Measurements from ENCODE around the gene SOCS1.

SOCS1 gene

DNA sequence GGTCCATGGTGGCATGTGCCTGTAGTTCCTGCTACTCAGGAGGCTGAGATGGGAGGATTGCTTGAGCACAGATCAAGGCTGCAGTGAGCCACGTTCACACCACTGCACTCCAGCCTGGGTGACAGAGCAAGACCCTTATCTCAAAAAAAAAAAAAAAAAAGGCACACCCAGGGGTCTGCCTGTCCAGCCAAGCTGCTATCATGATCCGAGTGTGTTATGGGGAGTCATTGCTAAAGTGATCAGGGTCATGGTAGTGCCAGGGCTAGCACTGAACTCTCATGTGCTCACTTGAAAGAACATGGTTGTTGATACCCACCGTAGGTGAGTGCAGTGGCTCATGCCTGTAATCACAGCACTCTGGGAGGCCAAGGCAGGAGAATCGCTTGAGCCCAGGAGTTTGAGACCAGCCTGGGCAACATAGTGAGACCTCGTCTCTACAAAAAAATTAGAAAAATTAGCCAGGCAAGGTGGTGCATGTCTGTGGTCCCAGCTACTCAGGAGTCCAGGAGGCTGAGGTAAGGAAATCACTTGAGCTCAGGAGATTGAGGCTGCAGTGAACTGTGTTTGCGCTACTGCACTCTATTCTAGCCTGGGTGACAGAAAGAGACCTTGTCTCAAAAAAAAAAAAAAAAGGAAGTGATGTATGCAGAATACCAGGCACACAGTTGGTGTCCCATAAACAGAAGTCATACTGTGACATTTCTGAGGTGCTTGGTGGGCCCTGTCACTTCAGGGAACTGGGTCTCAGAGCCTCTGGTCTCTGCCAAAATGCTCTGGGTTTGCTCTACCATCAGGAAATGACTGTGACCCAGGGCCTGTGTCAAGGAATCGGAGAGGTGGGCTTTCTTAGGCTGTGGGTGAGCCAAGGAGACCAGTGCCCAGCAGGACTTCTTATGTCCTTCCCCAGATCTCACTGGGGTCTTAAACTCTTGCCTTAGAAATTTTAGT is 23.0 kb upstream of the SOCS1 start:
- TF ChIP-seq, protein P1, sequence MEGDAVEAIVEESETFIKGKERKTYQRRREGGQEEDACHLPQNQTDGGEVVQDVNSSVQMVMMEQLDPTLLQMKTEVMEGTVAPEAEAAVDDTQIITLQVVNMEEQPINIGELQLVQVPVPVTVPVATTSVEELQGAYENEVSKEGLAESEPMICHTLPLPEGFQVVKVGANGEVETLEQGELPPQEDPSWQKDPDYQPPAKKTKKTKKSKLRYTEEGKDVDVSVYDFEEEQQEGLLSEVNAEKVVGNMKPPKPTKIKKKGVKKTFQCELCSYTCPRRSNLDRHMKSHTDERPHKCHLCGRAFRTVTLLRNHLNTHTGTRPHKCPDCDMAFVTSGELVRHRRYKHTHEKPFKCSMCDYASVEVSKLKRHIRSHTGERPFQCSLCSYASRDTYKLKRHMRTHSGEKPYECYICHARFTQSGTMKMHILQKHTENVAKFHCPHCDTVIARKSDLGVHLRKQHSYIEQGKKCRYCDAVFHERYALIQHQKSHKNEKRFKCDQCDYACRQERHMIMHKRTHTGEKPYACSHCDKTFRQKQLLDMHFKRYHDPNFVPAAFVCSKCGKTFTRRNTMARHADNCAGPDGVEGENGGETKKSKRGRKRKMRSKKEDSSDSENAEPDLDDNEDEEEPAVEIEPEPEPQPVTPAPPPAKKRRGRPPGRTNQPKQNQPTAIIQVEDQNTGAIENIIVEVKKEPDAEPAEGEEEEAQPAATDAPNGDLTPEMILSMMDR (IDR thresholded peaks at IDR 0.05; ENCODE audit: insufficient read depth, low read depth, low read length, missing control alignments): no peak
- no peak overlapping the region for H3K4me3 ChIP-seq (ENCODE audit: low read length)
- DNase-seq (ENCODE audit: low read depth): no peak

DNA sequence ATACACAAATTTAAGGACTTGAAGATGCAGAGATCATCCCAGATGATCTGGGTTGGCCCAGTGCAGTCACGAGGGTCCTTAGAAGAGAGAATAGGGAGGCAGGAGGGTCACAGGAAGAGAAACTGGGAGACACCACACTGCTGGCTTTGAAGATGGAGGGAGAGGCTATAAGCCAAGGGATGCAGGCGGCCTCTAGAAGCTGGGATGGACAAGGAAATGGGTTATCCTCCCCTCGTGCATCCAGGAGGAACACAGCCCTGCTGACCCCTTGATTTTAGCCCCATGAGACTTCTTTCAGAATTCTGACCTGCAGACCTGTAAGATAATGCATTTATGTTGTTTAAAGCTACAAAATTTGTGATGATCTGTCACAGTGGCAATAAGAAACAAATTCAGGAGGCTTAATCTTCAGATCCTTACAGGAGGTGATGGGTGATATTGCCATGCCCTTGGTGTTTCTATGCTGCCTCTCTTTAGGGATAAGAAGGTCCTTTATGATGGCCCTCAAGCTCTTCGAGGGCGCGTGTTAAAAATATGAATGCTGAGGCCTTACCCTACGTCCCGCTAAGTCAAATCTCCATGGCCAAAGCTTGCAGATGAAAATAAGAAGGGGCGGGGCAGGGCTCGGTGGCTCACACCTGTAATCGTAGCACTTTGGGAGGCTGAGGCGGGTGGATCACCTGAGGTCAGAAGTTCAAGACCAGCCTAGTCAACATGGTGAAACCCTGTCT is 21.8 kb upstream of the SOCS1 start:
- DNase-seq (ENCODE audit: low read depth): no peak
- TF ChIP-seq, protein P1 (IDR thresholded peaks at IDR 0.05; ENCODE audit: insufficient read depth, low read depth, low read length, missing control alignments): no peak

DNA sequence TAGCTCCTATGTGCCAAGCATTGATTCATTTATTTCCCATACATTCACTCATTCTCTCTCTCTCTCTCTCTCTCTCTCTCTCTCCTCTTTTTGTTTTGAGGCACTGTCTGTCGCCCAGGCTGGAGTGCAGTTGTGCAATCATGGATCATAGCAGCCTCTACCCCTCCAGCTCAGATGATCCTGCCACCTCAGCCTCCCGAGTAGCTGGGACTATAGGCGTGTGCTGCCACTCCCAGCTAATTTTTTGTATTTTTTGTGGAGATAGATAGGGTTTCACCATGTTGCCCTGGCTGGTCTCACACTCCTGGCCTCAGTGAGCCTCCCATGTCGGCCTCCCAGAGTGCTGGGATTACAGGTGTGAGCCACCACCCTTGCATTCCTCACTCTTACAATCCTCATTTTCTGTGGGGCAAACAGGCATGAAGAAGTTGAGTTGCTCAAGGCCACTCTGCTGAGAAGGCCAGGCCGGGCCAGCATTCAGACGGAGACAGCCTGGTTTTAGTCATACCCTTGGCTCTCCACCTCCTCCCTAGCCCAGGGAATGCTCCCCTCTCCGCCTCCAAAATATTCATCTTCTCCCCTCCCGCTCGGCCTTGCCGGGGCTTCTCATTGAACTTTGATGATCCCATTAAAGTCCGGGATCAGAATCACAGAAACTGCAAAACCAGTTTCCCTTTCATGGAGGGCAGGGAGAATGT is 21.0 kb upstream of the SOCS1 start:
- DNase-seq (ENCODE audit: low read depth): peak; percentile 43
- TF ChIP-seq, protein P1 (IDR thresholded peaks at IDR 0.05; ENCODE audit: insufficient read depth, low read depth, low read length, missing control alignments): no peak

More for the DNA sequence above, 21.8 kb upstream of the SOCS1 start:
- no peak overlapping the region for H3K4me3 ChIP-seq (ENCODE audit: low read length)

DNA sequence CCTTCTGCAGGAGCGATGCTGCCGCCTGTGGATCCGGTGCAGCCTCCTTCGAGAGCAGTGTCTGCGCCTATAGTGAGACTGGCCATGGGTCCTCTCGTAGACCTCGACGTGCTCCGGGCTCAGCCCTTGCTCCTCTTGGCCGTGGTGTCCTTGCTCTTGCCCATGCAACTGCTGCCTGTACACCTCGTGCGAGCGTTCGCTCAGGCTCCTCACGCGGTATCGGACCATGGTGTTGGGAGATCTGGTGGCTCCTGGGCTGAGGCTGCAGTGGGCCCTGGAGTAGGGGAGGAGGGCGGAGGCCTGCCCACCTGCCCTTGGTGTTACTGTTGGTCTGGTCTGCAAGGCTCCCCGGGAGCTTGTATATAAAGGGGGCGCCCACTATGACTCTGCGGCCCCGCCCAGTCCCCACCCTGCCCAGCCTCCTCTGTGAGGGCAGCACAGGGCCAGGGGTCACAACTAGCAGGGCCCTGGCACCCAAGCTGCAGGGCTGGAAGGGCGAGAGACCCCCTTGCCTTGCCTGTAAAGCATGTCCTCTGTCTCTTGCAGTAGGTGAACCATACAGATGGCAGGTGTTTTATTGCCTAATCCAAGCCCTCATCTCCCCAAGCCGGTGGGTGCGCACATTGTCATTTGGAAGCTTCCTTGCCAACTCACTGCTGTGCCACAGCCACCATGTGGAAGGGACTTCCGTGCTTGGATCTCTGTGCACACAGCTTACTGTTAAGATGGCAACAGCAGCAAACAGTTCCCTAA is 20.3 kb upstream of the SOCS1 start, which contains the start of gene PRM2:
Gene PRM2 (minus strand): TSS at position 338 of the 753 bp plus-strand sequence. CDS start 110 bp downstream, at position 228.
- H3K4me3 ChIP-seq (ENCODE audit: low read length): no peak within 1 kb of the TSS
- TF ChIP-seq, protein P1 (IDR thresholded peaks at IDR 0.05; ENCODE audit: insufficient read depth, low read depth, low read length, missing control alignments): no peak
- no peak for DNase-seq (ENCODE audit: low read depth)

More for the DNA sequence above, 21.0 kb upstream of the SOCS1 start:
- no peak overlapping the region for H3K4me3 ChIP-seq (ENCODE audit: low read length)

DNA sequence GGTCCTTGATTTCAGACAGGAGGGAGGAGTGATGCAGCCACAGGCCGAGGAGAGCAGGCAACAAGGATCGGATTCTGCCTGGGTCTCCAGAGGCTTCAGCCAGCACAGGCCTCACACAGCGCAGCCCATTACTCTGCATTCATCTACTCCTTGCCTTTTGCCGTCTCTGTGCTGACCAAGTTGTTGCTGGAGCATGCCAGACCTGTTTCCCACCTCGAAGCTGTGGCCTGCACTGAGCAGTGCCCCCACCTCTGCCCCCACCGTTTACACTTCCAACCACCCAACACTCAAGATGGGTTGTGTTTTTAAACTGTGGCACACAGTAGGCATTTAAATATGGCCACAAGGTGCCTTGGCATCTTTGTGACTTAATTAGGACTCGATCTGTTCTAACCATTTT is 19.0 kb upstream of the SOCS1 start:
- TF ChIP-seq, protein P1 (IDR thresholded peaks at IDR 0.05; ENCODE audit: insufficient read depth, low read depth, low read length, missing control alignments): no peak
- H3K4me3 ChIP-seq (ENCODE audit: low read length): no peak overlapping the region
- DNase-seq (ENCODE audit: low read depth): no peak

DNA sequence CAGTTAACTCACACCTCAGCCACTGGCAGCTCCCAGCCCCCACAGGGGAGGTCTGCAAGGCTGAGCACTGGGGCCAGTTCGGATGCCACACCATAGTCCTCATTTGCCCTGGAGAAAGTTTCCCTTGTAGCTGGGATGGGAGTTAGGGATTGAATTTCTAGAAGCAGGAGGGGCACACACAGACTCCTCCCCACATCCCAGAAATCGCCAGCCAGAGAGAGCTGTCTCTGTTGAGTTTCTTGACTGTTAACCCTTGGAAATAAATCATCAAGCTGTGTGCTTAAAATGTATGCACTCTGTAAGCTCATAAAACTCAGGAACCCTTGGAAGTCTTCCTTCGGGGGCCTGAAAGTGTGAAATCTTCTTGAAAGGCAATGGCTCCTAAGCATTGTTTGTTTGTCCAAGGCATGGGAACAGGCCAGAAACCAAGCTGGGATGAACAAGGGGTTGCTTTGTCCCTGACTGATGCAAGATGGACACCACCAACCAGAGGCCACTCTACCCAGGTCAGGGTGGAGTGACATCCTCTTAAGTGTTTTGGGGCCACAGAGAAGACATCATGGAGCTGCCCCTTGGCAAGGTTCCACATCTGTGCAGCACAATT is 17.8 kb upstream of the SOCS1 start:
- no peak overlapping the region for H3K4me3 ChIP-seq (ENCODE audit: low read length)
- TF ChIP-seq, protein P1 (IDR thresholded peaks at IDR 0.05; ENCODE audit: insufficient read depth, low read depth, low read length, missing control alignments): no peak
- DNase-seq (ENCODE audit: low read depth): no peak
